ENCODE data around the gene C10orf71. TPM values are rescaled to one million over a fixed set of nuclear protein-coding genes. Genes with fewer than 3 reads are reported as not detected.

Gene C10orf71
- total RNA-seq, 4 donors from 2014 or later, result not detected

DNA sequence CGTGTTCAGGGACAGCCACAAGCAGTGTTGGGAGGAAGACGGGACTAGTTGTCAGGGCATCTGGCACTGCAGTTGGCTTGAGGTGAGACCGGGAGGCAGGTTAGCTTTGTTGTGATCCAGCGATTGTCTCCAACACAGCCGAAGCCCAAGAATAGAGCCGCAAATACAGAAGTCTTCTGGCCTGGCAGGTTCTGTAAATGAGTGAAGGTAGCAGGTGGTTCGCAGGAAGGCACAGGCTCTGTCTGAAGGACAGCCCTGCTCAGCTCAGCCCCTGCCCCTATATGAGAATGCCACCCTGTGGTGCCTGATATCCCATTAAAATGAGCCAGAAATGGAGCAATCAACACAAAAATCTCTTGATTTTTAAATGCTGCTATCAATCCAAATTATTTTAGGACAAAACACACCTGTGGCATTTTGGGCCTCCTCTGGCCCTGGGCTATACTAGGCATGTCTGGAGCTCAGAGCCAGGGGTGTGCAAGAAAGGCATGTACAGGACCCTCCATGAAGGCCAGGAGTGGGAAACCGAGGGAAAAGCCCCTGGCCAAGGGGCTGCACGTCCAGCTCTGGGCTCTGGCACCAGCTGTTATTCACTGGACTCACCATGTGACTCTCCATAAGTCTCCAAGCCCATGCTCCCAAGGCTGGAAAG is 11.2 kb upstream of the C10orf71 start:
- H3K27me3 ChIP-seq, result no peaks in the 10 kb centered on the region
- no peak overlapping the region for H3K27ac ChIP-seq
- H3K9me3 ChIP-seq, result no peaks in the 10 kb centered on the region
- DNase-seq (ENCODE audit: low spot score in 2 of 2), result peak in 1 of 2 donors; percentile 45
- no peak overlapping the region for H3K4me3 ChIP-seq
- no peaks in the 10 kb centered on the region for H3K36me3 ChIP-seq
- WGBS, result 91% methylated on average over 7 of the region's 9 CpGs
- no peaks in the 10 kb centered on the region for H3K4me1 ChIP-seq
- TF ChIP-seq, protein P1, sequence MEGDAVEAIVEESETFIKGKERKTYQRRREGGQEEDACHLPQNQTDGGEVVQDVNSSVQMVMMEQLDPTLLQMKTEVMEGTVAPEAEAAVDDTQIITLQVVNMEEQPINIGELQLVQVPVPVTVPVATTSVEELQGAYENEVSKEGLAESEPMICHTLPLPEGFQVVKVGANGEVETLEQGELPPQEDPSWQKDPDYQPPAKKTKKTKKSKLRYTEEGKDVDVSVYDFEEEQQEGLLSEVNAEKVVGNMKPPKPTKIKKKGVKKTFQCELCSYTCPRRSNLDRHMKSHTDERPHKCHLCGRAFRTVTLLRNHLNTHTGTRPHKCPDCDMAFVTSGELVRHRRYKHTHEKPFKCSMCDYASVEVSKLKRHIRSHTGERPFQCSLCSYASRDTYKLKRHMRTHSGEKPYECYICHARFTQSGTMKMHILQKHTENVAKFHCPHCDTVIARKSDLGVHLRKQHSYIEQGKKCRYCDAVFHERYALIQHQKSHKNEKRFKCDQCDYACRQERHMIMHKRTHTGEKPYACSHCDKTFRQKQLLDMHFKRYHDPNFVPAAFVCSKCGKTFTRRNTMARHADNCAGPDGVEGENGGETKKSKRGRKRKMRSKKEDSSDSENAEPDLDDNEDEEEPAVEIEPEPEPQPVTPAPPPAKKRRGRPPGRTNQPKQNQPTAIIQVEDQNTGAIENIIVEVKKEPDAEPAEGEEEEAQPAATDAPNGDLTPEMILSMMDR (IDR thresholded peaks at IDR 0.05), result no peak
- TF ChIP-seq POLR2A (IDR thresholded peaks at IDR 0.05), result no peak
- no peak for TF ChIP-seq EP300 (IDR thresholded peaks at IDR 0.05)
- TF ChIP-seq POLR2AphosphoS5 (IDR thresholded peaks at IDR 0.05), result no peak

- no peaks in the 10 kb centered on the region for H3K27me3 ChIP-seq
- H3K4me3 ChIP-seq, result no peak overlapping the region
- TF ChIP-seq EP300 (IDR thresholded peaks at IDR 0.05) (no peak), POLR2AphosphoS5 (IDR thresholded peaks at IDR 0.05) (no peak), POLR2A (IDR thresholded peaks at IDR 0.05) (no peak)
- TF ChIP-seq, protein P1 (IDR thresholded peaks at IDR 0.05), result no peak
- H3K9me3 ChIP-seq, result no peaks in the 10 kb centered on the region
- no peak overlapping the region for H3K27ac ChIP-seq
- H3K4me1 ChIP-seq, result no peaks in the 10 kb centered on the region
- peak in 1 of 2 donors; percentile 72 for DNase-seq (ENCODE audit: low spot score in 2 of 2)
- no peaks in the 10 kb centered on the region for H3K36me3 ChIP-seq
- 94% methylated on average over 9 of the region's 10 CpGs for WGBS
Observed at GRCh38 chr10:49288341-49289065, 10.5 kb upstream of the C10orf71 start.

DNA sequence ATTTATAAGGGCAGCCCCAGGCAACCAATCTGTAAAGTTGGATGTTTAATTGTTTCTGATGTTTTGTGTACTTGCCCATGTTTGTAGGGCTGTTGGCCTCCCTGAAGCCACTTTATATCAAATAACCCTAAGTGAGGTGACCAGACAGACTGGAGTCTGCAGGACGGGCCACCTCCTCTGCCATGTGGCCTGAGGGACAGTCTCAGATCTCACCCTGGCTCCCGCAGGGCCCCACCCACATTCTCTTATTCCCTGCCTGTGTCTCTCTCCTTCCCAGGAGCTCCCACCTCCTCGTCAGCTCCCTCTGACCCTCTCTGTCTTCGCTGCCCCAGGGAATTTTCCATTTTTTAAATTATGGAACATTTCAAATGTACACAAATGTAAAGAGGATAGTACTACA is 9.5 kb upstream of the C10orf71 start:
- H3K4me1 ChIP-seq, result no peaks in the 10 kb centered on the region
- H3K36me3 ChIP-seq, result no peaks in the 10 kb centered on the region
- no peaks in the 10 kb centered on the region for H3K27me3 ChIP-seq
- DNase-seq (ENCODE audit: low spot score in 2 of 2), result peak in 1 of 2 donors; percentile 40
- H3K4me3 ChIP-seq, result no peak overlapping the region
- TF ChIP-seq, protein P1 (IDR thresholded peaks at IDR 0.05), result no peak
- no peak for TF ChIP-seq POLR2AphosphoS5 (IDR thresholded peaks at IDR 0.05)
- TF ChIP-seq EP300 (IDR thresholded peaks at IDR 0.05), result no peak
- TF ChIP-seq POLR2A (IDR thresholded peaks at IDR 0.05), result no peak
- WGBS, result 57% methylated on average over 4 of the region's 4 CpGs
- H3K9me3 ChIP-seq, result no peaks in the 10 kb centered on the region
- H3K27ac ChIP-seq, result no peak overlapping the region

DNA sequence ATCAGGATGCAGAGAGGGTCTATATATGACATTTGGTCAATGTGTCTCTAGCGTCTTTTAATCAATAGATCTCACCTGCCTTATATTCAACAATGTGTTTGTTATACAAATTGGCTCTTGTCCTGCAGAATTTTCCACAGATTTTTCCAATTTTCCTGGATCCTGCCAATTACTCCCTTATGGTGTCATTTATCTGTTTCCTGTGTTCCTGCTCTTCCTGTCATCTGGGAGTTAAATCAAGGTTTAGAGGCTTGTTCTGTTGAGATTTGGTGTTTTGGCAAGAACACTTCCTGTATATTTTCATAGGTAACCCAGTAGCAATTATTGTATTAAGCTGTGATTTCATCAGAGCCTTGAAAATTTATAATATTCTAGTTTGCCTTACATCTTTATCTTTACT is 8.8 kb upstream of the C10orf71 start:
- no peaks in the 10 kb centered on the region for H3K27me3 ChIP-seq
- H3K4me1 ChIP-seq, result no peaks in the 10 kb centered on the region
- TF ChIP-seq POLR2AphosphoS5 (IDR thresholded peaks at IDR 0.05), result no peak
- TF ChIP-seq, protein P1 (IDR thresholded peaks at IDR 0.05), result no peak
- no peak for TF ChIP-seq EP300 (IDR thresholded peaks at IDR 0.05)
- no peak for TF ChIP-seq POLR2A (IDR thresholded peaks at IDR 0.05)
- H3K4me3 ChIP-seq, result no peak overlapping the region
- DNase-seq (ENCODE audit: low spot score in 2 of 2), result no peak
- H3K36me3 ChIP-seq, result no peaks in the 10 kb centered on the region
- 50% methylated on average over 1 of the region's 1 CpG for WGBS
- no peaks in the 10 kb centered on the region for H3K9me3 ChIP-seq
- no peak overlapping the region for H3K27ac ChIP-seq

DNA sequence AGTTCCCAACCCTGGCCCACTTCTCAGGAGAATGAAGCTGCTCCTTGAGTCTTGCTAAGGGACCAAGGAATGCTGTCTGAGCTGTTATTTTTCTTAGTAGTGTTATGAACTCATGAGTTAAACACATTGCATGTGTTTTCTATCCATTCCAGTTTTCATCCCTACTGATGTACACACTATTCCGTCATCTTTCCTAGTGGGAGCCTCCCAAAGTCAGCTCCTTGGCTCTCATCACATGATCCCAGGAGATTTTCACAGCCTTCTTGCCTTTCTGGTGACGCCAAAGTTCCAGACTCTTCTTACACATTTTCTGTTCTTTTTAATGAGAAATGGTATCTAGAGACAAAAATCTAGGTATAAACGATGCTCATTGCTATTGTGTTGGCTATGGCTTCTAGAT is 8.4 kb upstream of the C10orf71 start:
- Histone ChIP-seq H3K4me3 (no peak overlapping the region), H3K4me1 (no peaks in the 10 kb centered on the region), H3K27ac (no peak overlapping the region), H3K9me3 (no peaks in the 10 kb centered on the region), H3K27me3 (no peaks in the 10 kb centered on the region), H3K36me3 (no peaks in the 10 kb centered on the region)
- 65% methylated on average over 3 of the region's 3 CpGs for WGBS
- peak; percentile 1 to 11 for DNase-seq (ENCODE audit: low spot score in 2 of 2)
- TF ChIP-seq POLR2AphosphoS5 (IDR thresholded peaks at IDR 0.05) (no peak), POLR2A (IDR thresholded peaks at IDR 0.05) (no peak), EP300 (IDR thresholded peaks at IDR 0.05) (no peak)
- TF ChIP-seq, protein P1 (IDR thresholded peaks at IDR 0.05), result no peak
